Neural progenitor cell (in vitro differentiated cells): ENCODE measurements around the gene PPP2R5C.

Source experiments
- EZH2 ChIP-seq: fragments of 200-600 bp; sonication (generic); IDR thresholded peaks from 2 replicates; pipeline ENCODE4 v1.6.1; 2017; ENCODE audit warnings: antibody characterized with exemption, mild to moderate bottlenecking, moderate library complexity
- TF ChIP-seq, protein P1 (sequence below): fragments of 200-600 bp; sonication (generic); IDR thresholded peaks from 2 replicates; pipeline ENCODE4 v1.5.1; 2017; ENCODE audit warnings: antibody characterized with exemption, mild to moderate bottlenecking

DNA sequence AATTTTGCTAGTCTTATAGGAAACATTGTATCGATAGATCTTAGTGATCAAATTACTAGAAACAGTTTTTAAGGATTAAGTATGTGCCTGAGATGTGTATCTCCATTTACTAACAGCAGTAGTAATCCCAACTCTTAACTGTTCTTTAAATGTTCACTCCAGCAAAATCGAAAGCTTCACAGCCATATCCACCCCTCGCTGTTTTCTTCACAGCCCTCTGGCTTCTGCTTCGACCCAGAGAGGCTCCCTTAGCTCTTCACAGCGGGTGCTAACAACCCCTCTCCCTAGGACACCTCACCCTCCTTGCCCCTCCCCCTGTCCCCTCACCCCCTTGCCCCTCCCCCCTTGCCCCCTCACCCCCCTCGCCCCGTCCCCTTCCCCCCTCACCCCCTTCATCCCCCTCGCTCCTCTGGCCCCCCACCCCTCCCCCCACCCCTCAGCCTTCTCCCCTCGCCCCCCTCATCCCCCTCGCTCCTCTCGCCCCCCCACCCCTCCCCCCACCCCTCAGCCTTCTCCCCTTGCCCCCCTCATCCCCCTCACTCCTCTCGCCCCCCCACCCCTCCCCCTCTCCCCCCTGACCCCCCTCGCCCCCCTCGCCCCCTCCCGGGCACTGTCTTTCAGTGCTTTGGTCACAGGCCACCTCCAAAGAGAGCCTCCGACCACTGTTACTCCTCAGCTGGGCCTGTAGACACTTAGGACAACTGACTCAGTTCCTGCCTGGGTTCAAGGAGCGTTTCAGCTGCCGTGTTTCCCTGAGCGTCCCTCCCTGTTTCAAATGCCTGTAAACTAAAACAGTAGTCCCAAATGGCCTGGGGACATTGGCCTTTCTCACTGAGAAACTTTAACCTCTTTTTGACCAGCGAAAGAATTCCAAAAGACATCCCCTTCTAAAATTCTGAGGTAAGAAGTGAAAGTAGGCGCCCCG lies 156.8 kb downstream of the PPP2R5C start:
- TF ChIP-seq, protein P1, sequence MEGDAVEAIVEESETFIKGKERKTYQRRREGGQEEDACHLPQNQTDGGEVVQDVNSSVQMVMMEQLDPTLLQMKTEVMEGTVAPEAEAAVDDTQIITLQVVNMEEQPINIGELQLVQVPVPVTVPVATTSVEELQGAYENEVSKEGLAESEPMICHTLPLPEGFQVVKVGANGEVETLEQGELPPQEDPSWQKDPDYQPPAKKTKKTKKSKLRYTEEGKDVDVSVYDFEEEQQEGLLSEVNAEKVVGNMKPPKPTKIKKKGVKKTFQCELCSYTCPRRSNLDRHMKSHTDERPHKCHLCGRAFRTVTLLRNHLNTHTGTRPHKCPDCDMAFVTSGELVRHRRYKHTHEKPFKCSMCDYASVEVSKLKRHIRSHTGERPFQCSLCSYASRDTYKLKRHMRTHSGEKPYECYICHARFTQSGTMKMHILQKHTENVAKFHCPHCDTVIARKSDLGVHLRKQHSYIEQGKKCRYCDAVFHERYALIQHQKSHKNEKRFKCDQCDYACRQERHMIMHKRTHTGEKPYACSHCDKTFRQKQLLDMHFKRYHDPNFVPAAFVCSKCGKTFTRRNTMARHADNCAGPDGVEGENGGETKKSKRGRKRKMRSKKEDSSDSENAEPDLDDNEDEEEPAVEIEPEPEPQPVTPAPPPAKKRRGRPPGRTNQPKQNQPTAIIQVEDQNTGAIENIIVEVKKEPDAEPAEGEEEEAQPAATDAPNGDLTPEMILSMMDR, result no peak
- no peak for TF ChIP-seq EZH2
